ENCODE results near the gene IL4I1.
A peak's percentile ranks its signal among the peaks of the same experiment; 100 is the strongest.

IL4I1 gene

GRCh38 chr19:49850221-49850486 lies 46.5 kb downstream of the IL4I1 start:
- Histone ChIP-seq H3K36me3 (ENCODE audit: control insufficient read depth, insufficient read depth, low read length) (no peaks in the 10 kb centered on the region), H3K9me3 (ENCODE audit: control insufficient read depth, low read length) (no peaks in the 10 kb centered on the region), H2AFZ (peak overlapping the region; percentile 95), H3K9ac (no peak overlapping the region), H3K4me1 (peaks cover 4% of the 10 kb centered on the region), H3K27me3 (ENCODE audit: control insufficient read depth, insufficient read depth, low read length) (no peaks in the 10 kb centered on the region), H3K79me2 (peaks cover 10% of the 10 kb centered on the region), H3K4me2 (ENCODE audit: low read length) (peak overlapping the region; percentile 82), H3K27ac (peak overlapping the region; percentile 96), H3K4me3 (ENCODE audit: low read depth, low read length) (peak overlapping the region; percentile 99)
- no peak for TF ChIP-seq CTCF (IDR thresholded peaks at IDR 0.05)

GRCh38 chr19:49849433-49850220 lies 47.1 kb downstream of the IL4I1 start:
- Histone ChIP-seq H3K9ac (no peak overlapping the region), H3K4me2 (ENCODE audit: low read length) (peak overlapping the region; percentile 82), H3K9me3 (ENCODE audit: control insufficient read depth, low read length) (no peaks in the 10 kb centered on the region), H2AFZ (no peak overlapping the region), H3K79me2 (peaks cover 10% of the 10 kb centered on the region), H3K27ac (peak overlapping the region; percentile 96), H3K4me3 (ENCODE audit: low read depth, low read length) (peak overlapping the region; percentile 99), H3K27me3 (ENCODE audit: control insufficient read depth, insufficient read depth, low read length) (no peaks in the 10 kb centered on the region), H3K4me1 (peaks cover 4% of the 10 kb centered on the region), H3K36me3 (ENCODE audit: control insufficient read depth, insufficient read depth, low read length) (no peaks in the 10 kb centered on the region)
- no peak for TF ChIP-seq CTCF (IDR thresholded peaks at IDR 0.05)

GRCh38 chr19:49848938-49849337 lies 47.7 kb downstream of the IL4I1 start:
- Histone ChIP-seq H3K27me3 (ENCODE audit: control insufficient read depth, insufficient read depth, low read length) (no peaks in the 10 kb centered on the region), H3K4me2 (ENCODE audit: low read length) (no peak overlapping the region), H2AFZ (no peak overlapping the region), H3K4me1 (peaks cover 4% of the 10 kb centered on the region), H3K27ac (no peak overlapping the region), H3K36me3 (ENCODE audit: control insufficient read depth, insufficient read depth, low read length) (no peaks in the 10 kb centered on the region), H3K79me2 (peaks cover 10% of the 10 kb centered on the region), H3K4me3 (ENCODE audit: low read depth, low read length) (no peak overlapping the region), H3K9ac (no peak overlapping the region), H3K9me3 (ENCODE audit: control insufficient read depth, low read length) (no peaks in the 10 kb centered on the region)
- TF ChIP-seq CTCF (IDR thresholded peaks at IDR 0.05) = no peak

GRCh38 chr19:49847731-49848696 lies 48.7 kb downstream of the IL4I1 start:
- no peak overlapping the region for H3K9ac ChIP-seq
- H2AFZ ChIP-seq = no peak overlapping the region
- peaks cover 10% of the 10 kb centered on the region for H3K79me2 ChIP-seq
- no peaks in the 10 kb centered on the region for H3K36me3 ChIP-seq (ENCODE audit: control insufficient read depth, insufficient read depth, low read length)
- no peak overlapping the region for H3K27ac ChIP-seq
- no peak for TF ChIP-seq CTCF (IDR thresholded peaks at IDR 0.05)
- no peaks in the 10 kb centered on the region for H3K27me3 ChIP-seq (ENCODE audit: control insufficient read depth, insufficient read depth, low read length)
- H3K4me3 ChIP-seq (ENCODE audit: low read depth, low read length) = no peak overlapping the region
- no peak overlapping the region for H3K4me2 ChIP-seq (ENCODE audit: low read length)
- H3K9me3 ChIP-seq (ENCODE audit: control insufficient read depth, low read length) = no peaks in the 10 kb centered on the region
- peaks cover 4% of the 10 kb centered on the region for H3K4me1 ChIP-seq
